ACHN (cell line): ENCODE results near the gene RGMA.

Source experiments
- DNase-seq: peaks from one replicate; pipeline ENCODE4 v3.0.0-alpha.2; 2015
- in situ Hi-C: cut with HindIII; loops from 2 replicates; pipeline ENCODE4 v1.10.0; 2017; ENCODE audit warnings: low sequenced_read_pairs, low pct_ligation_motif_present, low pct_unique_long_range_greater_than_20kb

Gene RGMA

GRCh38 chr15:92992720-92993119 lies 96.3 kb downstream of the RGMA start:
- in situ Hi-C loops, result no loop called here
- no peak for DNase-seq

DNA sequence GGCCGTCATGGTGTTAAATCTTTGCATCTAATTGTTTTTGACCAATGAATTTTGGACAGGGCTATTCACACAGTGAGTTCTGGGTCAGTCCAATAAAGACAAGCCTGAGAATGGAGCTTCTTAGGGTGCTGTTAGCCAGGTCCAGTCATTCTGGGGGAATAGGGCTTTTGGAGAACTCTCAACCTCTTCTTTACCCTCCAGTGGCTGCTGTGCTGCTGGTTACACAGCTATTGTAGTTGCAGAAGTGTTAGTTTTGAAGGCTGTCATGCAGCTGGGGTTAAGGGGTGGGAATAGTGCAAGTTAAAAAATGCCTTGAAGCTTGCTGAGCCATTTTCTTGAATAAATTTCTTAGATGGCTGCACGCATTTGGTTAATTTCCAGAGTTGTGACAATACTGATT lies 99.0 kb downstream of the RGMA start:
- DNase-seq, result no peak
- in situ Hi-C loops, result no loop called here

DNA sequence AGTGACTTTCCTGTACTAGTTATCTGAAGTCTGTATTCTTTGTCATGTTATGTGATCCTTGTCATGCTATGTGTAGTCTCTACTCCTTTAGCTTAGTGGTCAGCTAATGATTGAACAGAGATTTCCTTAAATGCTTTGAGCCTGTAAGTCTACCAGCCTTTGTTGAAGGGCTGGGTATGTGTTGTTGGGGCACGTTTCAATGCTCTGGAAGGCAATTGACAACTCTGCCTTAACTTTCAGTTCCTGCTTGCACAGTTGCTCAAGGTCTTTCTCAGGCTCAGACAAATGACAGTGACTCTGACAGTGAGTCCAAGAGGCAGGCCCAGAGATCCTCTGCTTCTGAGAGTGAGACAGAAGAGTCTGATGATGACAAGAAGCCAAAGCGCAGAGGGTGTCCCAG lies 99.5 kb downstream of the RGMA start:
- DNase-seq, result no peak
- in situ Hi-C loops, result no loop called here
